ENCODE measurements around the gene STK36.

STK36 gene

GRCh38 chr2:218746960-218747359 is 75.1 kb downstream of the STK36 start:
- no peak for DNase-seq (ENCODE audit: low read depth in 2 of 2, low spot score in 1 of 2)

DNA sequence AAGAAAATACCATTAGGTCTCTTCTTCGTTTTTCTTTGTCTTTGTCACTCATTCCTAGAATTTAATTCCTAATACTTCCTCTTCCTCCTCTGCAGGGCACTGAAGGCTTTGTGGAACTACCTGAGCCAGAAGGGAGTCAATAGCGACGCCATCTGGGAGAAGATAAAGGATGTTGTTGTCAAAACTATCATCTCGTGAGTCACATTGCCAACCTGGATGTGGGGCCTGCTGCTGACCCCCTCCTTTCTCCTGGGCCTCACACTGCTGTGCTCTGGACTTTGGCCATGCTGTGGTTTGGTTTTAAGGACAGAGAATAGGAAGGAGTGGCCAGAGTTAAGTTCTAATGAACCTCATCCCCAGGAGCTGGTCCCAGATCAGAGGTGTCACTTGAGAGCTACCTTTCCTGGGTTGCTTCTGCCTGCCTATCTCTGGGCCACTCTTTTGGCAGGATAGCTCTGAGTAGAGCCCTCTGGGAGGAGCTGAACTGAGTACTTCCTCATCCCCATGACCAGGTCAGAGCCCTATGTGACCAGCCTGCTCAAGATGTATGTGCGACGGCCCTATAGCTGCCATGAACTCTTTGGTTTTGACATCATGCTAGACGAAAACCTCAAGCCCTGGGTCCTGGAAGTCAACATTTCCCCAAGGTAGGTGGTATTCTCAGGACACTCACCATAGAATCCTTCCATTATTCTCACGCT is 77.0 kb downstream of the STK36 start:
- no peak for DNase-seq (ENCODE audit: low read depth in 2 of 2, low spot score in 1 of 2)

All from stimulated activated CD8-positive, alpha-beta memory T cell treated with anti-CD3 and anti-CD28 coated beads, Interleukin-4, amount 100 ng/mL, for 4 hours (primary cell).